Effector CD8-positive, alpha-beta T cell (primary cell): Measurements from ENCODE around the gene LDAF1.
"Not testable (repeated sequence)": the region's sequence is repeated elsewhere in the genome, so short reads cannot be mapped to it uniquely, and the experiment has no call there.

Experiments
- DNase-seq: peaks from one replicate; lab custom pipeline; 2025; lab: John Stamatoyannopoulos, UW
- total RNA-seq, 4 experiments: gene quantifications; one replicate each; lab custom pipeline; 2026; lab: John Stamatoyannopoulos, UW

The LDAF1 gene
- total RNA-seq, result 6.7 to 12.9 (median 12.1) reads per million in 4 experiments

DNA sequence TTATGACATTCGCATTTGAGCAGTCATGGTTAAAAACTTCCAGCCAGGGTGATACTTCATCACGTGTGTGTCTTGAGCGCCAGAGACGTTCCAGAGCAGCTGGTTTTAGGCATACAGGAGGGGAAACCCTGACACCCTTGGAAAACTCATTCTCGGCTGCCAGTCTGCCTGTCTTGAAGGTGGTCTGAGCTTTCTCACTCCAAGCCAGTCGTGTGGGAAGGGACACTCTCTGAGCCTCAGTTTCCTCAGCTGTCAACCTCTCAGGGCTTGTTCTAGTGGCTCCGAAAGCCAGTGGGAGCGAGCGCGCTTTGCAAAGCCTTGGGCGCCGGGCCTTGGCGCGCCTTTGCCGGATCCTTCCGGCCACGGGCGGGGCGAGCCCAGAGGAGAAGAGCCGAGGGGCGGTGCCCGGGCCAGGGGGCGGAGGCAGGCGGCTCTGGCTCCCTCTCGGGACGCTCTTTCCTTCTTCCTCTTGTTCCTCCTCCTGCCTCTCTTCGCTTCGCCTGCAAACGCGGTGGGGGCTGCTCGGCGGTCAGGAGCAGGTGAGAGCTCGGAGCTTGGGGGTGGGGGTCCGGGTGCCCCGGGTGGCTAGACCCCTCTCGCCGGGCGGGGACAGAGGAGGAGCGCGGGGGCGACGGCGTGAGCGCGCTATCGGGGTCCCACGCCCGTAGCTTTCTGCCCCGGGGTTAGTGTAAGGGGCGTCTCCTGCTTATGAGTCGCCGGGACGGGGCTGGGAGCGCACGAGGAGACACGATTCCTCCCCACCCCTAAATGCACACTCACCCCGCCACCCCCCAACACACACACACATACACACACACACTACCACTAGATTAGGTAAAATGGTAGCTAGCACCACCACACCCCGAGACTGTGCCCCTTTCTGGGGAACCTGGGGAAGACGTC, at the start of gene LDAF1:
TSS of gene LDAF1 (plus strand) at position 467 of the 903 bp plus-strand sequence. CDS start 2,509 bp downstream, outside the sequence.
- DNase-seq, result peak; percentile 54

DNA sequence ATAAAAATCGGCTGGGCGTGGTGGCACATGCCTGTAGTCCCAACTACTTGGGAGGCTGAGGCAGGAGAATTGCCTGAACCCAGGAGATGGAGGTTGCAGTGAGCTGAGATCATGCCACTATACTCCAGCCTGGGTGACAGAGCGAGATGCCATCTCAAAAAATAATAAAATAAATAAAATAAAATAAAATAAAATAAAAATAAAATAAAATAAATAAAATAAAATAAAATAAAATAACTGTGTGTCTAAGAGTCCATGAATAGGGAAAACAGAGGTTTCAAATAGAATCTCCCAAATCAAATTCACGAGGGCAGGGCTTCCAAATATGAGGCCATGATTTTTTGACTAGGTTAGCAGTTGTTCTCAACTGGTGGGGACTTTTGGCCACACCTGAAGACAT, 42.9 kb upstream of the LDAF1 start:
- DNase-seq, result not testable (repeated sequence)

DNA sequence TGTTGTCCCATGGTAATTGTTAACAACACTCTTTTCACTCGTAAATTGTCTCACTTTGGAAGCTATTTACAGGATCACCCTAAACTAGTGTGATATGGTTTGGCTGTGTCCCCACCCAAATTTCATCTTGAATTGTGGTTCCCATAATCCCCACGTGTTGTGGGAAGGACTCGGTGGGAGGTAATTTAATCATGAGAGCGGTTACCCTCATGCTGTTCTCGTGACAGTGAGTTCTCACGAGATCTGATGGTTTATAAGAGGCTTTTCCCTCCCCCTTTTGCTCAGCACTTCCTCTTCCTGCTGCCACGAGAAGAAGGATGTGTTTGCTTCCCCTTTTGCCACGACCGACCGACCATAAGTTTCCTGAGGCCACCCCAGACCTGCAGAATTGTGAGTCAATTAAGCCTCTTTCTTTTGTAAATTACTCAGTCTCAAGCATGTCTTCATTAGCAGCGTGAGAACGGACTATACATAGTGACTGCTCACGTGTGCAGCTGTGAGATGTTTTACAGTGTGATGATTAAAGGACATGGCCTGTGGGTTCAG, 42.3 kb upstream of the LDAF1 start:
- no peak for DNase-seq

DNA sequence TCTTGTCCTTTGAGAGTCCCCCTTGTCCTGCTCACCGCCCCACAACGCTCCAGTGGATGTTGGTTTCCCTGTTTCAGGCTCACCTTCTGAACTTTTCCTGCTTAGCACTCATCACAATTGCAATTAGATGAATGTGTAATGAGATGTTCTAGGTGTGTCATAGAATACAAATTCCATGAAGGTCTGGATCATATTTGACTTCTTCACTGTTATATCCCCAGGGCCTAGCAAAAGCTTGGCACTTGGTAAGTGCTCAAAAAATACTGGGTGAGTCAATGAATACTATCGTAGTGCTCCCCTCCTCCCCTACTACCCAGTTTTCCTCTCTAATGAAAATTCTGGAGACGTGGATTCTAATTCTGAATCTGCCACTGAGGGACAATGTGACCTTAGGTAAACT, 40.9 kb upstream of the LDAF1 start:
- DNase-seq, result no peak

DNA sequence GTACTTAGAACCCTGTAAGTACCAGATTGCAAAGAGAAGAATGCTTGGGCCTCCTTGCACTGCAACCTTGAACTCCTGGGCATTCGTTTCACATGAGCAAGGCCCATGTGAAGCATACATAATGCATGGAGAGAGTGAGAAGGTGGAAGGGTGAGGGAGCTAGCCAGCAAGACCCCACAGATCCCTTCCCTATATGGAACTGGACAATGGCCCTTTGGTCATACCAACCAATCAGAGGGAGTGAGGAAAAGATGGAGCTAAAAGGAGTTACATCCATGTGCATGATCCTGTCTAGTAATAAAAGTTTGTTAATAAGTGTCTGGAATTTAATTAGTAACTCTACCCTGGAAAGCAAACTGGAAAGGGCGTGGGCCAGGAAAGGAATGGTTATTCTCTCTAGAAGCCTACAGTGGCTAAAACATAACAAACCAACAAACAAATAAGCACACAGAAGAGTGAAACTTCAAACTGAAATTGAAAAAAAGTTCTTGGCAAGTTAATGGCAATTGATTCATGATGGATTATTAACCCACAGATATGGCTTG, 37.4 kb upstream of the LDAF1 start:
- no peak for DNase-seq

DNA sequence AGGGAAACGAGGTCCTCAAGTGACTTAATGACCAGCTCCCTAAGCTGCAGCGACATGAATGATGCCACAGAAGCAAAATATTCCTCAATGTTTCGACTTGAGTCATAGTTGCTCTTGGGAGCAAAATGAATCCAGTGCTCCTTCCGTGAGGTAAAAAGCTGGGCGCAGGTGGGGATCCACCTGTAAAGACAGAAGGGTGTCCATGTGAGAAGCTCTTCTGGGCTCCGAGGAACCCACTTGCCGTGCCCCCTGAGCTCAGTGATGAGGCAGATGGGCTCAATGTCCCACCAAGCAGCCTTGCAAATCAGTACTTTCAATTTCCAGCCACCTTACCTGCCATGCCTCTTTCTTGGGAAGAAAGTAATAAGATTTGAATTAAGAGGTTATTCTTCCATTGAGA, 33.3 kb upstream of the LDAF1 start:
- DNase-seq, result no peak

DNA sequence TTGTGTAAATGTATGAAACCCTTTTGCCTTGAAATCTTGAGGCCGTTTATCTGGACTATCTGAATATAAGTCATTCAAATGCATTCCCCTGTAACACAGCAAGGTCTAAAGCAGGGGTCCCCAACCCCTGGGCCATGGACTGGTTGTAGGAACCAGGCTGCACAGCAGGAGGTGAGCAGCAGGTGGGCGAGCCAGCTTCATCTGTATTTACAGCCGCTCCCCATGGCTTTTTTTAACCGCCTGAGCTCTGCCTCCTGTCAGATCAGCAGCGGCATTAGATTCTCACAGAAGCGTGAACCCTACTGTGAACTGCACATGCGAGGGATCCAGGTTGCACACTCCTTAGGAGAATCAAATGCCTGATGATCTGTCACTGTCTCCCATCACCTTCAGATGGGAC, 32.0 kb upstream of the LDAF1 start:
- DNase-seq, result no peak

DNA sequence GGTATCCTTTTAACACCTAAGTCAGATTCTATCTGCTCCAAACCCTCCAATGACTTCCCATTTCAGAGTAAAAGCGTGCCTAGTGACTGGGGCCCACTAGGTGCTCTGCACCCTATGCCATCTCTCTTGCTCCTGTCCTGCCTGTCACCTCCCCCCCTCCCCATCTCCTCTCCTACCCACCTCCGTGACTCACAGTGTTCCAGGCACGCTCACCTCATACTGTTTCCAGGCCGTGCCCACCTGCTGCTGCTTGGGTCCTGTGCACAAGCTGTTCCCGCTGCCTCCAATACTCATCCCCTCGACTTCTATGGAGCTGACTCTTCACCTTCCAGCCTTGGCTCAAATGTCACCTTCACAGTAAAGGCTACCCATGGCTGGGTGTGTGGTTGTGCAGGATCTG, 29.5 kb upstream of the LDAF1 start:
- no peak for DNase-seq

DNA sequence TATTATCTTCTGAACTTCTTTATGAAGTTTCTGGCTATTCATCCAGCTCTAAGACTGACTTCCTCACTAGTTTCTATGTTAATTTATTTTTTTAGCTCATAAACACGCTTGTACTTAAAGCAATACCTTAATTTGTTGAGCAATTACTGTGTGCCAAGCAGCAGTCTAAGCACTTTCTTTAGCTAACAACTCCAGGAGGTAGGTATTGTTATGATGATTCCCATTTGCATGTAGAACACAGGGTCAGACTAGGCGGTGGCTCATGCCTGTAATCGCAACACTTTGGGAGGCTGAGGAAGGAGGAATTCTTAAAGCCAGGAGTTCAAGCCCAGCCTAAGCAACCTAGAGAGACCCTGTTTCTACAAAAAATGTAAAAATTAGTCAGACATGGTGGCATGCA, 27.7 kb upstream of the LDAF1 start:
- DNase-seq, result no peak

DNA sequence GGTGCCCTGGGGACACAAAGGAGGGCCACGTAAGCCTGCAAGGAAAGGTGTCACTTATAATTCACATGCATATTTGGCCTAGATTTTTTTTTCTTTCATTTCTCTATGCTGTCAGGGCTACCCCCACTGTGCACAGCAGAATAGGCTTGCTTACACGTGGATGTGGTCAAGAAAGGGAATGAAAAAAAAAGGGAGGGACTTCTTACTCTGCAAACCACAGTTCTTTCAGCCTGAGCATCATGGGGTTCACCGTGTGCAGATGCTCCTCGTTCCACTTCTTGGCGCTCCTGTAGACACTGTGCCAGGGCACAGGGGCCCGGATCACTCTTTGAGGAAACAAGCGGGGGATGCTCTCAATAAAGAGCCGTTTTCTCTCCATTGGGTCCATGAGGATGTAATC, 24.4 kb upstream of the LDAF1 start:
- no peak for DNase-seq

DNA sequence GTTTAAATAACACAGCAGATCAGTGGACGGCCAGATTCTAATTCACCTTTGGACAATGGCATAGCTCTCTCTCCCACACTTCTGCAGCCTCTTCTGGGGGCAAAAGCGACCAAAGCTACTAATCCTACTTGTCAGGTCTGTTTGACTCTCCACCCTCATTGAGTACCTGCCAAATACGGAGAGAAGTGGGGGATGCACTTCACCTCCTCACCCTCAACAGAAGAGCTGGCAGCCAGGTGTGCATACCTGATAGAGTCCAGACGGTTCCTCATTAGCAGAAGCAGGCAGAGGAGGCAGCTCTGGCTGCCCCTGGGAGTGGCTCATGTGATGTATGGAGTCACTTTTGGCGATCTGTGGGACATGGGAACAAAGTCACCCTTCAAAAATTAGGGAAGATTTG, 12.7 kb upstream of the LDAF1 start:
- no peak for DNase-seq

DNA sequence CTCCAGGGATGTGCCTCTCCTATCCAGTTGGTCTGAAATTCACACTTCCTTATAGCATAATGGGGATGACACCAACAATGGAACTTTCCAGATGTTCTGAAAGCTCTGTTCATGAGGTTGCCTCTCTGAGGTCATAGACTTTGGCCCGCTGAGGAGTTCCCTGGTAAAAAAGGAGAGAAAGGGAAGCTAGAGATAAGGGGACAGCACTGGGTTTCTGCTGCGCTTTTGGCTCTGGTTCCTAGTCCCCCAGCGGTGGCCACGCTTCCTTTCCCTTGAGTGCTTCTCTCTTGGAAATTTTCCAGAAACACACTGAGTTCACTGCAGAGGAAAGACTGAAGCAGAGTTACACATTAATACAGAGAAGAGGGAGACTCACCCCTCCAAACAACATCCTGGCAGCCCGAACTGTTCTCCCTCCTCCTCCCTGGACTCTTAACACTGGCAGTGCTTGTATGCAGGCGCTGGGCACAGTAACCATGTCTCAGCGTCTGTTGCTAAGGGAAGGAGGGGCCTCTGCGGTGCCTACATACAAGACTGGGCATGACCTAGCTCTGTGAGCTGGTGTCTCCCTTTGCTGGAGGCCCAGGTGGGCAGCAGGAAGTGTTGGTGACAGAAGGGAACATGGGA, 8.0 kb upstream of the LDAF1 start, which contains the start of gene DNAH3:
TSS of gene DNAH3 (minus strand) at position 472 of the 627 bp plus-strand sequence. CDS start 527 bp downstream, outside the sequence.
- DNase-seq, result no peak

DNA sequence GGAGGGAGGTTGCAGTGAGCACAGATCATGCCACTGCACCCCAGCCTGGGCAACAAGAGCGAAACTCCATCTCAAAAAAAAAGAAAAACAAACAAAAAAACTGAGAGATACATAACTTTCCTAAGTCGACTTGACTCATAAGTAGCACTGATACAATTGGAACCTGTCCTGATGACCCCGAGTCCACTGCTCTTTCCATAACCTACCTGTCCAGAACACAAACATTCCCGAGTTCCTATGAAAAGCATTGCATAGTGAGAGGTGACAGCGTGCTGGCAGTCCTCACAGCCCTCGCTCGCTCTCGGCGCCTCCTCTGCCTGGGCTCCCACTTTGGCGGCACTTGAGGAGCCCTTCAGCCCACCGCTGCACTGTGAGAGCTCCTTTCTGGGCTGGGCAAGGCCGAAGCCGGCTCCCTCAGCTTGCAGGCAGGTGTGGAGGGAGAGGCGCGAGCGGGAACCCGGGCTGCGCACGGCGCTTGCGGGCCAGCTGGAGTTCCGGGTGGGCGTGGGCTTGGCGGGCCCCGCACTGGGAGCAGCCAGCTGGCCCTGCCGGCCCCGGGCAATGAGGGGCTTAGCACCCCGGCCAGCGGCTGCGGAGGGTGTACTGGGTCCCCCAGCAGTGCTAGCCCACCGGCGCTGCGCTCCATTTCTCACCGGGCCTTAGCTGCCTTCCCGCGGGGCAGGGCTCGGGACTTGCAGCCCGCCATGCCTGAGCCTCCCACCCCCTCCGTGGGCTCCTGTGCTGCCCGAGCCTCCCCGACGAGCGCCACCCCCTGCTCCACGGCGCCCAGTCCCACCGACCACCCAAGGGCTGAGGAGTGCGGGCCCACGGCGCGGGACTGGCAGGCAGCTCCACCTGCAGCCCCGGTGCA, 6.1 kb upstream of the LDAF1 start:
- DNase-seq, result not testable (repeated sequence)

DNA sequence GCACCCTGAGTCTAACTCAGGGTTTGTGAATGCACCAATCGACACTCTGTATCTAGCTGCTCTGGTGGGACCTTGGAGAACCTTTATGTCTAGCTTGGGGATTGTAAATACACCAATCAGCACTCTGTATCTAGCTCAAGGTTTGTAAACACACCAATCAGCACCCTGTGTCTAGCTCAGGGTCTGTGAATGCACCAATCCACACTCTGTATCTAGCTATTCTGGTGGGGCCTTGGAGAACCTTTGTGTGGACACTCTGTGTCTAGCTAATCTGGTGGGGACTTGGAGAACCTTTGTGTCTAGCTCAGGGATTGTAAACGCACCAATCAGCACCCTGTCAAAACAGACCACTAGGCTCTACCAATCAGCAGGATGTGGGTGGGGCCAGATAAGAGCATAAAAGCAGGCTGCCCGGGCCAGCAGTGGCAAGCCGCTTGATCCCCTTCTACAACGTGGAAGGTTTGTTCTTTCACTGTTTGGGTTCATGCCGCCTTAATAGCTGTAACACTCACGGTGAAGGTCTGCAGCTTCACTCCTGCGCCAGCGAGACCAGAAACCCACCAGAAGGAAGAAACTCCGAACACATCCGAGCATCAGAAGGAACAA, 5.2 kb upstream of the LDAF1 start:
- not testable (repeated sequence) for DNase-seq

DNA sequence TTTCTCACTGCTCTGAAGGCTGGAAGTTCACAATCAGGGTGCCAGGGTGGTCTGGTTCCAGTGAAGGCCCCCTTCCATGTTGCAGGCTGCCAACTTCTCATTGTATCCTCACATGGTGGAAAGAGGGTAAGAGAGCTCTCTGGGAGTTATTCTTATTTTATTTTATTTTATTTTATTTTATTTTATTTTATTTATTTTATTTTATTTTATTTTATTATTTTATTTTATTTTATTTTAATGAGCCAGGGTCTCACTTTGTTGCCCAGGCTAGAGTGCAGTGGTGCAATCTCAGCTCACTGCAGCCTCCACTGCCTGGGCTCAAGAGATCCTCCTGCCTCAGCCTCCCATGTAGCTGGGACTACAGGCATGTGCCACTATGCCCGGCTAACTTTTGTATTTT, 2.5 kb upstream of the LDAF1 start:
- not testable (repeated sequence) for DNase-seq

DNA sequence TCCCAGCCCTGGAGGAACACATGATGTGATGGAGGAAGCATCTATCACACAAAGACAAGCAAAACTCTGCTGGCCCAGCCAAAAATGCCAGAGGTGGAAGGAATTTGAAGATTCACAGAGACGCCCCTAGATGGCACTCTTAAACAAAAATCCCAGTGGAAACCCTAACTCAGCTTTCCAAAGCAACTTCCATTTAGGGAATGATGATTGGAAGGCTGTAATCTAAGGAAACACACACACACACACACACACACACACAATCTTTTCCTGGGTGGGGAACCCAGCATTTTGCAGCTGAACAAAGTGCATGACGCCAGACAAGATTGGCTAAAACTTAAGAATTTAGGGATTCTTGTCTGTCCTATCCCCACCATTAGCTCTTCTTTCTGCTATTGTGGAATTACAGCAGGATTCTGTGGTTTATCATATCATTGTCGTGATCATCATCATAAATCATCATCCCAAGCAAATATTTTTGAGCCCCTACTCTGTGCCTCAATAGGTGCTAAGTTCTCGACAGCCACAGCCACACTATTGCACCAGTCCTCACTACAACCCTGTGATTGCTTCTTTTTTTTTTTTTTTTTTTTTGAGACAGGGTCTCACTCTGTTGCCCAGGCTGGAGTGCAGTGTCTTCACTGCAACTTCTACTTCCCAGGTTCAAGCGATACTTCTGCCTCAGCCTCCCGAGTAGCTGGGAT, 1.6 kb upstream of the LDAF1 start:
- no peak for DNase-seq

DNA sequence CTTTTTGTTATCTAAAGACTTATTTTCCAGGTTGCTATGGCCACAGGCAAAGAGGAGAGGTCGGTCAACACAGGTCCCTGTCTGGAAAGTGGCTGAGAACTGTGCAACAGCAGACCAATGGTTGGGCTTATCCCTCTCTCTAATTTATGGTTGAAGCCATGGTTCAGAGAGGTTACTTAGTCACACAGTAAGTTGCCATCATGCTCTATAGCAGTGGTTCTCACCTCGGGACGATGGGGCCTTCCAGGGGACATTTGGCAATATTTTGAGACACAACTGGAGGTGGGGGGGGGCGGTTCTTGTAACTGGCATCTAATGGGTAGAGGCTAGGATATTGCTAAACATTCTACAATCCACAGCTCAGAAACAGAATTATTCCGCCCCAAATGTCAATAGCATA, 842 bp upstream of the LDAF1 start:
- no peak for DNase-seq

DNA sequence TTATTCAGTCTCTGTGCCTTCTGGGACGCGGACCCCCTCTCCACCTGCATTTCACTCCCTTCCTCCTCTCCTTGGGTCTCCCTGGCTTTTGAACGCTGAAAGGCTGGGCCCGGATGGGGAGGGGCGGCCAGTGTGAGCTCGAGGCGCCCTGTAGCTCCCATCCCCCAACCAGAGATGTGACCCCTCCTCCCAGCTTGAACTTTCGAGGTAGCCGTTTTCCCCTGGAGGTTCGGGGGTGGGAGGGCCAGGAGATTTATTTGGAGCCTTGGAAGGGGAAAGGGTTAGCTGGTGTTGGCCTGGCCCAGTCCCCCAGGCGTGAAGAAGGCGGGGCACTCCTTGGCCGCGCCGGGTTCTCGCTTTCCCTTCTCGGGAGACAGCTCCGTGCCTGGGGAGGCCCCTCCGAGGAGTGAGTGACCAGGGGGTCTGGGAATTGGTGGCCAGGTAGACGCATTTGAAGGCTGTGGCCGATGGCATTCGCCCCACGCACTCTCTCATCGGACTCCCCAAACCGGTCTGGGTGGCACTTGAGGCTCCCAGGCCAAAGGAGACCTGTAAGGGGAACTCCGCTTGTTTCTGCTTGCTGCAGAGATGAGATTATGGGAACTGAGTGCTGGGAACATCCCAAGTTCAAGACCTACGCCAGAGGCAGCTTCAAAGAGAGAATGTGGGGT, 942 bp downstream of the LDAF1 start:
- no peak for DNase-seq

DNA sequence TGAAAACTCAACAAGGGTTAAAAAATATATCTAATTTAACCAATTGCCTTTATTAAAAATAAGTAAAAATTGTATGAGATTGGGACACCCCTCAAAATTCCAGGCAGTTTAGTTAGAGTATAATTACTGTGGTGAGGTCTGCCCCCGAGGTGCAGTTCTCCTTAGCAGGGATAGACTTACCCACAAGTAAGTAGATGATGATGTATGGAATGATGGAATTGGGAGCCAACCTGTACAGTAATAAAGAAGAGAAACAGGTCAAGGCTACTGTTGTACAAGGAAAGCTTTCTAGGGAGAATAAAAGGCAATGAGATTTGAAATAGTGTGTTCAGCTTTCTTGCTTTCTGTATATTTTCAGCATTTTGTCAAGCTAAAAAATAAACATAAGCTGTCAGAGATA, 1.8 kb downstream of the LDAF1 start:
- no peak for DNase-seq

DNA sequence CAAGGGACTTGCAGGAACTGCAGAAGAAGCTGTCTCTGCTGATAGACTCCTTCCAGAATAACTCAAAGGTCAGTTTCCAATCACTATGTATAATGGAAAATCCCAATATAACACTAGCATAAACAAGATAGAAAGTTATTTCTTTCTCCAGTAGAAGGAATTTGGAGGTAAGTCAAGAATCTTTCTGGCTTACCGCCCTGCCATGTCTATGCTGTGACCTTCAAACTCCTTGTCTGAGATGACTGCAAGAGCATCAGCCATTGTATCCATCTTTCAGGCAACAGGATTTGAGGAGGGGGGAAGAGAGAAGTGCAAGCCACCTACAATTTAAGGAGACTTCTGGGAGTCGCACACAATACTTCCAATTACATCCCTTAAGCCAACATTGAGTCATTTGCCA, 2.7 kb downstream of the LDAF1 start:
- DNase-seq, result no peak
